Cardiac muscle cell (in vitro differentiated cells and primary cell): ENCODE measurements around the gene VAV3. TPM values are rescaled to one million over a fixed set of nuclear protein-coding genes. Genes with fewer than 3 reads are reported as not detected.

Source experiments
- DNase-seq, 2 donors: peaks; one replicate each; pipeline versions ENCODE4 v3.0.0 to v3.0.0-alpha.2; 2010 to 2017; ENCODE audit warnings: low read depth in 1 of 2, low spot score in 1 of 2
- H3K27ac ChIP-seq: fragments of 200-600 bp; sonication (generic); 2 replicates; pipeline ENCODE4 v1.5.1; 2016
- H3K27me3 ChIP-seq: fragments of 200-600 bp; sonication (generic); 2 replicates; pipeline ENCODE4 v1.6.0; 2016; ENCODE audit warnings: control low read depth
- H3K36me3 ChIP-seq: fragments of 200-600 bp; sonication (generic); 2 replicates; pipeline ENCODE4 v1.5.1; 2016; ENCODE audit warnings: control low read depth
- H3K4me1 ChIP-seq: fragments of 200-600 bp; sonication (generic); 2 replicates; pipeline ENCODE4 v1.8.1; 2017; ENCODE audit warnings: low read depth, mild to moderate bottlenecking, mixed run types
- H3K4me3 ChIP-seq: fragments of 200-600 bp; sonication (generic); 2 replicates; pipeline ENCODE4 v1.5.1; 2016; ENCODE audit warnings: mild to moderate bottlenecking
- H3K9me3 ChIP-seq: fragments of 200-600 bp; sonication (generic); 2 replicates; pipeline ENCODE4 v1.5.1; 2017; ENCODE audit warnings: low read depth, mild to moderate bottlenecking, control low read depth
- polyA plus RNA-seq: library from polyadenylated mRNA; unstranded; fragments of >200 nt; fragmentation: Nextera tagmentation; extraction: Ambion mirVana; gene quantifications from 2 replicates; pipeline ENCODE4 v1.2.1, GENCODE V29; 2016
- total RNA-seq: library from RNA; depleted of rRNA; stranded (reverse); fragments of >200 nt; gene quantifications from 2 replicates; pipeline ENCODE4 v1.2.3, GENCODE V29; 2016
- TF ChIP-seq, protein P1 (sequence below): IDR thresholded peaks from 2 replicates; pipeline ENCODE4 v1.5.1; 2012; ENCODE audit warnings: low read depth, mild to moderate bottlenecking, low read length

VAV3 gene
- total and polyA plus RNA-seq, 2 experiments from 2014 or later: 0.33 to 0.86 TPM

DNA sequence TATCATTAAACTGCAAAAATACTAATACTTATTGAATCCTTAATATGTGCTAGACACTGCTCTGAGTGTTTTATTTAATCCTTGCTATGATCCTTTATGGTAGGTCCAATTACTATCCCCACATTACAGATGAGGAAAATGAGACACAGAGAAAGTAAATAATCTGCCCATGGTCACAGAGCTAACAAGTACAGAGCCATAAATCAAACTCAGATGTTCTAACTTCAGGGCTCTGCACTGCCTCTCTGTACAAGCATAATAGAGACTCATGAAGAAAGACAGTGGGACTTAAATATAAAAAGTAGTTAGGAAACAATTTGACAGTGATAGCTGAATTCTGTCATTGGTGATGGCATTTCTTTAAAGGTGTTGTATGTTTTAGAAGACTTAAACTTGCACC is 346.4 kb downstream of the VAV3 start:
- Histone ChIP-seq H3K4me3 (no peak overlapping the region), H3K9me3 (no peaks in the 10 kb centered on the region), H3K27me3 (no peaks in the 10 kb centered on the region), H3K27ac (no peak overlapping the region), H3K36me3 (no peaks in the 10 kb centered on the region), H3K4me1 (no peaks in the 10 kb centered on the region)
- TF ChIP-seq, protein P1, sequence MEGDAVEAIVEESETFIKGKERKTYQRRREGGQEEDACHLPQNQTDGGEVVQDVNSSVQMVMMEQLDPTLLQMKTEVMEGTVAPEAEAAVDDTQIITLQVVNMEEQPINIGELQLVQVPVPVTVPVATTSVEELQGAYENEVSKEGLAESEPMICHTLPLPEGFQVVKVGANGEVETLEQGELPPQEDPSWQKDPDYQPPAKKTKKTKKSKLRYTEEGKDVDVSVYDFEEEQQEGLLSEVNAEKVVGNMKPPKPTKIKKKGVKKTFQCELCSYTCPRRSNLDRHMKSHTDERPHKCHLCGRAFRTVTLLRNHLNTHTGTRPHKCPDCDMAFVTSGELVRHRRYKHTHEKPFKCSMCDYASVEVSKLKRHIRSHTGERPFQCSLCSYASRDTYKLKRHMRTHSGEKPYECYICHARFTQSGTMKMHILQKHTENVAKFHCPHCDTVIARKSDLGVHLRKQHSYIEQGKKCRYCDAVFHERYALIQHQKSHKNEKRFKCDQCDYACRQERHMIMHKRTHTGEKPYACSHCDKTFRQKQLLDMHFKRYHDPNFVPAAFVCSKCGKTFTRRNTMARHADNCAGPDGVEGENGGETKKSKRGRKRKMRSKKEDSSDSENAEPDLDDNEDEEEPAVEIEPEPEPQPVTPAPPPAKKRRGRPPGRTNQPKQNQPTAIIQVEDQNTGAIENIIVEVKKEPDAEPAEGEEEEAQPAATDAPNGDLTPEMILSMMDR: no peak
- no peak for DNase-seq

DNA sequence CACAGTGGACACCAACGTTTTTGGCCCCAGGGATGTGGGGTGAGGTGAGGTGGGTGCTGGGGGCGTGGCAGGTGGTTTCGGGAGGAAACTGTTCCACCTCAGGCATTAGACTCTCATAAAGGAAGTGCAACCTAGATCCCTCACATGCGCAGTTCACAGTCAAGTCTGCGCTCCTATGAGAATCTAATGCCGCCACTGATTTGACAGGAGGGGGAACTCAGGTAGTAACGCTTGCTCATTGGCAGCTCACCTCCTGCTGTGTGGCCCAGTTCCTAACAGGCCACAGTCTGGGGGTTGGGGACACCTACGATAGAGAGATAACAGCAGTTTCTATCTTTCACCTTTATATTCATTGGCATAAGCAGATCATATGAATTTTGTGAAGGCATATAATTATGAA is 347.1 kb downstream of the VAV3 start:
- DNase-seq: no peak
- no peak overlapping the region for H3K4me3 ChIP-seq
- H3K4me1 ChIP-seq: no peaks in the 10 kb centered on the region
- H3K27me3 ChIP-seq: no peaks in the 10 kb centered on the region
- no peaks in the 10 kb centered on the region for H3K9me3 ChIP-seq
- H3K36me3 ChIP-seq: no peaks in the 10 kb centered on the region
- no peak overlapping the region for H3K27ac ChIP-seq
- TF ChIP-seq, protein P1: no peak

DNA sequence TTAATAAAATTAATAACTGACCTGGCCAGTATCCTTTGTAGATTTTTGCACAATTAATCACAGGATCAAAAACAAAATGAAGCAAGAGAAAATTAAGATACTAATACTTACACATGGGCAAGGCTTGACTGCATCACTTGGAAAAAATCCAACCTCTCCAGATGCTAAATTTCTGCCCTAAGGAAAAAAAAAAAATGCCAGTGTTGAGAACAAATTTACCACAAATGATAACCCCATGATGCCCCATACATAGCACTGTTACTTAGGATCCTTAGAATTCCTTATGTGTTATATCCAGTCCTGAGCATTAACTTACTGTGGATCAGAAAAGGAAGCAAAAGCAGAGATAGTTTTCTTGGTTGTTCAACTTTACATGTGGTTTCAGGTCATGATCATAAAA is 347.5 kb downstream of the VAV3 start:
- TF ChIP-seq, protein P1: no peak

DNA sequence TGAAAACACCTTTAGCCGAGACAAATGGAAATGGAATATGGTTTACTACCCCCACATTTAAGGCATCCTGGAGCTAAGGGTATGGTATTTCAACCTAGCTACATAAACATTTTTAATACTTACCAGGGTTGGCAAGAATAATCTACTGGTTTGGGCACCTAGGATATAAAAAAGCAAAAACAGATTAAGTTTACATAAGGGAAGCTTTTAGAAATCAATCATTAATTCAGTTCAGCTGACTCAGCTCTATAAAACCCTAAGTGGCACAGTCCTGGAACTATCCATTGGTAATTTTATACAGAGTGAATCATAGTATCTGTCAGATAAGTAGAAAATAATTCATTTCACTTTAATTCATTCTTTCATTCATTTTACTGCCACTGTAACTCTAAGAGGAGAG is 355.2 kb downstream of the VAV3 start:
- Histone ChIP-seq H3K9me3 (no peaks in the 10 kb centered on the region), H3K4me3 (no peak overlapping the region), H3K27ac (no peak overlapping the region), H3K36me3 (no peaks in the 10 kb centered on the region), H3K4me1 (peaks cover 3% of the 10 kb centered on the region), H3K27me3 (no peaks in the 10 kb centered on the region)
- TF ChIP-seq, protein P1: no peak
- DNase-seq: no peak

More for the DNA sequence above, 347.5 kb downstream of the VAV3 start:
- no peaks in the 10 kb centered on the region for H3K4me1 ChIP-seq
- no peak for DNase-seq
- H3K36me3 ChIP-seq: no peaks in the 10 kb centered on the region
- no peaks in the 10 kb centered on the region for H3K27me3 ChIP-seq
- H3K9me3 ChIP-seq: no peaks in the 10 kb centered on the region
- no peak overlapping the region for H3K27ac ChIP-seq
- H3K4me3 ChIP-seq: no peak overlapping the region

DNA sequence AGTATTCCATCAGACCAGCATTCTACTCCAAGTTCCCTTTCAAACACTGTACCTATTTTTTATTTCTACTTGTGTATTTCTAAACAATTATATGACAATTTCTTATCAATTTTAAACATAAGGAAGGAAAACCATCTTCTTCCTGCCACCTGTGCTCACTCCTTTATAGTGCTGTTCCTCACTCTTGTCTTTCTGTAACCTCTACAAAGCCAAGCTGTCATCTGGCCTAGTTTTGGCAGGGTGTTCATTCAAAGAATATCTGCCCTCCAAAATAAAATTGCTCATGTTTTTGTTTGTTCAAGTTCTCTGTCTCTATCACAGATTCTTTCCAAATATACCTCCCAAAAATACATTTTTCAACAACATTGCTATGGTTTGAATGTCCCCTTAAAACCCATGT is 360.2 kb downstream of the VAV3 start:
- TF ChIP-seq, protein P1: no peak
- peaks cover 3% of the 10 kb centered on the region for H3K4me1 ChIP-seq
- no peak overlapping the region for H3K4me3 ChIP-seq
- H3K36me3 ChIP-seq: no peaks in the 10 kb centered on the region
- no peak overlapping the region for H3K27ac ChIP-seq
- H3K9me3 ChIP-seq: no peaks in the 10 kb centered on the region
- no peaks in the 10 kb centered on the region for H3K27me3 ChIP-seq
- no peak for DNase-seq

DNA sequence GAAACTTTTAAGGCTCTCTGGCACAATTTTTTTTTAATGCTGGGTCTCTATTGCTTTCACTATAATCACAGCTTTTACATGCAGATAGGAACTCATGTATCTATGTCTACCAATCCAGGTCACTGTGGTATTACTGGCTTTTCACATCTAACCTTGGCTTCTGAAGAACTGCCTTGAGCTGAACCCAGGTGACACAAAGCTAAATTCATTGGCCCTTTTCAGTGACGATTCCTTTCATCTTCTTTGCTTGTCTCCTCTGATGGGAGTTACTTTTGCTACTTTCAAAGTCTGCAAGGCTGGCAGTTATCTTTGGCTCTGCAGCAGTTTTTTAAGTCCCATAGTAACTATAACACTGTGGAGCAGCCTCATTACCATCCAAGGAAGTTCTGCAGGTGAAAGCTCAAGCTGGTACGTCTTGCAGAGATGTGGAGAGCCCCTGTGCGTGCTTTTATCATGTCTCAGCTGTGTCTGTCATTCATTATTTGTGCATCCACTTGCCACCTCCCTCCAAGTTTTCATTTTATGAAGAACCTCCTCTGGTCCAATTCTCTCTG is 364.3 kb downstream of the VAV3 start:
- TF ChIP-seq, protein P1: no peak
- Histone ChIP-seq H3K27ac (no peak overlapping the region), H3K4me3 (no peak overlapping the region), H3K27me3 (no peaks in the 10 kb centered on the region), H3K9me3 (no peaks in the 10 kb centered on the region), H3K4me1 (peaks cover 3% of the 10 kb centered on the region), H3K36me3 (no peaks in the 10 kb centered on the region)
- no peak for DNase-seq
